ENCODE measurements around the gene SLC30A9.

The SLC30A9 gene

DNA sequence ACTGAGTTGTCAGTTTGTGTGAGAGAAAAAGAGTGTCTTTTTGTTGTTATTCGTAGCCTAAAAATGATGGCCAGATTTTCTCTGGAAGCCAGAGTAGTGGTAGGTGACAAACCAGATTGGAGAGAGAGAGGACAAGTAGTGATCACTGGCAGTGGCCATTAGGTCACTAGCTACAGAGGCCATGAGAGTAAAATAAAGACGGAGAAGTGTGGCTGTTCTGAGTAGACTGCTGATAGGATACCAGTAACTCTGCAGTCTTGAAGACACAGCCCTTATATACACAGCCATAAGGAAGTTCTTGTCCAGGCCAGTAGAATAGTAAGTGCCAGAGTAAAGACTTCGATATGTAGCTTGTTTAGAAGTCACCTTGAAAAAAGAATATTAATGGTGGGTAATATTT, 7.7 kb downstream of the SLC30A9 start:
- no peak for DNase-seq (ENCODE audit: low read depth in 2 of 2, low spot score in 1 of 2)

- no peak for DNase-seq (ENCODE audit: low read depth in 2 of 2, low spot score in 1 of 2)
Measured at GRCh38 chr4:41999321-41999720, 9.0 kb downstream of the SLC30A9 start.

- no peak for DNase-seq (ENCODE audit: low read depth in 2 of 2, low spot score in 1 of 2)
Measured at GRCh38 chr4:42008011-42008786, 17.9 kb downstream of the SLC30A9 start.

GRCh38 chr4:42015438-42015837, 25.1 kb downstream of the SLC30A9 start:
- DNase-seq (ENCODE audit: low read depth in 2 of 2, low spot score in 1 of 2), result no peak

DNA sequence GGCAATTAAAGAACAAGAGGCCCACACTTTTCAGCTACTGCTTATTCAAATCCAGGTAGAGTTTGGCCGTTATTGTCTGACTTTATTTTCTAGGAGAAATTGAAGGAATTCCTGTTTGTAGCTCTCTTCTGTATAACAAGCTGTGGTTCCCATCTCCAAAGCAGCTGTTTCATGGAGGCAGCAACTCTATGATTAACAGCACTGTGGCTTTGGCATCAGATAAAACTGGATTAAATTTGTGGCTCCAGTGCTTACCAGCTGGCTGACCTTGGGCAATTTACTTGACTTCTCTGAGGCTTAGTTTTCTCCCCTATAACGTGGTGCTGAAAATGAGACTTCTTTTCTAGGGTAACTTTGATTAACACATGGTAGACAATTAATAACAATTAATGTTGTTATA, 28.1 kb downstream of the SLC30A9 start:
- no peak for DNase-seq (ENCODE audit: low read depth in 2 of 2, low spot score in 1 of 2)

GRCh38 chr4:42048394-42048793, 58.1 kb downstream of the SLC30A9 start:
- no peak for DNase-seq (ENCODE audit: low read depth in 2 of 2, low spot score in 1 of 2)

DNA sequence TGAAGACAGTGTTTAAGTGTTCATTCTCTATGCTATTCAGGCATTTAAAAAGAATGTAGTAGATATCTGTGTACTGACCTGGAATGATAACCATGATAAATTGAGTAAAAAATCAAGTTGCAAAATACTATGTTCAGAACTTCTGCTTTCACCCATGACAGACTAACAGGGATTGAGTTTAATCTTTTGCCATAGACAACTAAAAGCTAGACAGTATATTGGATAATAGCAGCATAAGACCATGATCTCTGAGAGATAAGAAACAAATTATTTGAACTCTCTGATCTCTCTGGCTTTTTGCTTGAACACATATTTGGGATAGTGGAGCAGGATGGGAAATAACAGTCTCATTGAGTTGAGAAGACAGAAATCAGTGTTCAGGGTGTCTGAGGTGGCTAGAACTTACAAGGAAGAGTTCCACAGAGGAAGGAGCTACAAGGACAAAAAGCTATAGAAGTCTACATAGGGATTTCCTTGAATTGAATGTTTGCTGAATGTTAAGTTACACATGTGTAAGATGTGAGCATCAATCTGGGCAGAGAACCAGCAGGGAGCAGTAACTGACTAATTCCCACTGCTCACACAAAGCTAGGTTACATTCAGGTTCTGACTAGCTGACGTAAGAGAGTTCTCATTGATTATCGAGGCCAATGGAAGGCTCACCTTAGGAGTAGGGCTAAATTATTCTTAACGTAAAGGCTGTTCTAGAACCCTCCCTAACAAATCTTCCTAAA, 60.4 kb downstream of the SLC30A9 start:
- DNase-seq (ENCODE audit: low read depth in 2 of 2, low spot score in 1 of 2), result no peak

DNA sequence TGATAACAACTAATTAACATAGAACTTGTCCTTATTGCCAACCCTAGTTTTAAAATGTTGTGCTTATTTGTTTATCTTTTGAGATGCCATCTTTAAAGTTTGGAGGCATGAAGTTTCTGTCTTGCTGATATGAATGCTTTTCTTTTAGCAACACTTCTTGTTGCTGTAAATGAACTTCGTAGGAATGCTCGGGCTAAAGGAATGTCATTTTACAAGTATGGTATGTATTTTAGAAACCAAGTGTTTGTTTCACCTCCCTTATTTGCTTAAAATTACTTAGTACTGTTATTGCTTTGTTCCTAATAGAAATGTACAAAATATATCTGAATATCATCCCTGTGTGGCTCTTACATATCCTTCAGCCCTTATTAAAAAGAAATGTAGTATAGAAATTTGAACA, 76.1 kb downstream of the SLC30A9 start:
- no peak for DNase-seq (ENCODE audit: low read depth in 2 of 2, low spot score in 1 of 2)

- DNase-seq (ENCODE audit: low read depth in 2 of 2, low spot score in 1 of 2), result no peak
Measured at GRCh38 chr4:42067264-42067663, 76.9 kb downstream of the SLC30A9 start.

- DNase-seq (ENCODE audit: low read depth in 2 of 2, low spot score in 1 of 2), result no peak
Measured at GRCh38 chr4:42070463-42070862, 80.1 kb downstream of the SLC30A9 start.

GRCh38 chr4:42074294-42074693, 84.0 kb downstream of the SLC30A9 start:
- DNase-seq (ENCODE audit: low read depth in 2 of 2, low spot score in 1 of 2), result no peak

- no peak for DNase-seq (ENCODE audit: low read depth in 2 of 2, low spot score in 1 of 2)
Measured at GRCh38 chr4:42078184-42078801, 88.0 kb downstream of the SLC30A9 start.

DNA sequence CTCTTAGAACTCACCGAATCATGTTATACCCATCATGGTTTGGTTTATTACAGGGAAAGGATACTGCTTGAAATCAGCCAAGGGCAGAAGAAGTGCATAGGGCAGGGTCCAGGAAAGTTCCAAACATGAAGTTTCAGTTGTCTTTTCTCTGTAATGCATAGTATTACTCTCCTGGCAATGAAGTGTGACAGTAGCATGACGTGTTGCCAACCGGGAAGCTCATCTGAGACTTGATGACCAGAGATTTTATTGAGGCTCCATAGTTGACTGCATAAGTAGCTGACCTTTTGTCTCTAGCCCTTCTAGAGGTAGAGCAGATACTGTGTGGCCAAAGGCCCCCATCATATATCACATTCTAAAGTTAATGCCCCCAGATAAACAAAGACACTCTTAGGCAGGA, 90.0 kb downstream of the SLC30A9 start:
- no peak for DNase-seq (ENCODE audit: low read depth in 2 of 2, low spot score in 1 of 2)

DNA sequence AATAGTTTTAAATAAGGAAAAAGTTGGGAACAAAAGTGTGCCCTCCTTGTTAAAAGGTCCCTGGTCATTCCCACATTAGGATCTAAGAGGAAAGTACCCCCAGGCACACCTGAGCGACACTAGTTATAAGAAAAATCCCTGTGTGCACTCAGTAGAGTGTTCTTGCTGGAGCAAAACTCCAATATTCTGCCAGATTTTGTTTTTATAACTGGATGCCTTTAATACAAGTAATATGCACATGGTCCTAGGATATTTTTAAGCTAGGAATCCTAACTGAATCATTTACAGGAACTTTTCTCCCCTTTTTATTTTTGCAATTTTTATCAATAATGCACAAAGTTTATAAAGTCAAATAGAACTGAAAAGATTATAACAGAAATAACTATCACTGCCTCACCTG, 93.5 kb downstream of the SLC30A9 start:
- DNase-seq (ENCODE audit: low read depth in 2 of 2, low spot score in 1 of 2), result no peak

DNA sequence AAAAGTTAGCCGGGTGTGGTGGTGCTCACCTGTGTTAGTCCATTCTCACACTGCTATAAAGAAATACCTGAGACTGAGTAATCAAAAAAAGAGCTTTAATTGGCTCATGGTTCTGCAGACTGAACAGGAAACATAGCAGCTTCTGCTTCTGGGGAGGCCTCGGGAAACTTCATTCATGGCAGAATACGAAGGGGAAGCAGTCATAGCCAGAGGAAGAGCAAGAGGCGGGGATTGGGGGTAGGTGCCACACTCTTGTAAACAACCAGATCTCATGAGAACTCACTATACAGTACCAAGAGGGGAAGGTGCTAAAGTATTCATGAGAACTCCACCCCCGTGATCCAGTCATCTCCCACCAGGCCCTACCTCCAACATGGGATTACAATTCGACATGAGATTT, 98.1 kb downstream of the SLC30A9 start:
- DNase-seq (ENCODE audit: low read depth in 2 of 2, low spot score in 1 of 2), result no peak

GRCh38 chr4:42101446-42101975, 111.2 kb downstream of the SLC30A9 start:
- no peak for DNase-seq (ENCODE audit: low read depth in 2 of 2, low spot score in 1 of 2)

DNA sequence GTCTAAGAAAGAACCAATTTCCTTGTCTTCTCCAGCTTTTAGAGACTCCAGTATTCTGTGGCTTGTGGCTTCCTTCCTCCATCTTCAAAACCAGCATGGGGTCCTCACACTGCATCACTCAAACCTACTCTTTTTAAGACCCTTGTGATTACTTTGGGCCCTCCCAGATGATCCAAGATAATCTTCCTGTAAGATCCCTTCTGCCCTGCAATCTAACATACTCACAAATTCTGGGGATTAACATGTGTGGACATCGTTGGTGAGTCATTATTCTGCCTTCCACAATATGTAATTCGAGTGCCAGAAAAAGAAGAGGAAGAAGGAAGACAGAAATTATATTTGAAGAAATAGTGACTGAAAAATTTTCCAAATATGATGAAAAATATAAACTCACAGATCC, 114.2 kb downstream of the SLC30A9 start:
- no peak for DNase-seq (ENCODE audit: low read depth in 2 of 2, low spot score in 1 of 2)

- no peak for DNase-seq (ENCODE audit: low read depth in 2 of 2, low spot score in 1 of 2)
Measured at GRCh38 chr4:42112846-42113245, 122.5 kb downstream of the SLC30A9 start.

GRCh38 chr4:42119886-42120285, 129.6 kb downstream of the SLC30A9 start:
- no peak for DNase-seq (ENCODE audit: low read depth in 2 of 2, low spot score in 1 of 2)

- DNase-seq (ENCODE audit: low read depth in 2 of 2, low spot score in 1 of 2), result no peak
Measured at GRCh38 chr4:42122237-42122636, 131.9 kb downstream of the SLC30A9 start.

- no peak for DNase-seq (ENCODE audit: low read depth in 2 of 2, low spot score in 1 of 2)
Measured at GRCh38 chr4:42123071-42123644, 132.8 kb downstream of the SLC30A9 start.

- DNase-seq (ENCODE audit: low read depth in 2 of 2, low spot score in 1 of 2), result no peak
Measured at GRCh38 chr4:42132099-42132498, 141.8 kb downstream of the SLC30A9 start.
